ENCODE data around the gene STXBP6. TPM values are rescaled to one million over a fixed set of nuclear protein-coding genes. Genes with fewer than 3 reads are reported as not detected.

STXBP6 gene
- total and polyA plus RNA-seq, 2 of the 13 experiments (the other 11 are each of a cell fraction or from before 2014, with no cell fraction given): 35.3 to 42.8 TPM

- no peak for TF ChIP-seq AKNA (CRISPR knock-in tag; IDR thresholded peaks at IDR 0.05; ENCODE audit: borderline replicate concordance)
- no peak for TF ChIP-seq ZNF883 (CRISPR knock-in tag; IDR thresholded peaks at IDR 0.05; ENCODE audit: not compliant biosample characterization)
- TF ChIP-seq FOXJ3 (CRISPR knock-in tag; IDR thresholded peaks at IDR 0.05; ENCODE audit: borderline replicate concordance): no peak
- no peak for TF ChIP-seq ZMAT3 (CRISPR knock-in tag; conservative IDR thresholded peaks at IDR 0.05)
- TF ChIP-seq THRA (CRISPR knock-in tag; IDR thresholded peaks at IDR 0.05; ENCODE audit: borderline replicate concordance): 0 out of 2 replicates have a peak, but pooled peaks have one; percentile 53
- no peak for TF ChIP-seq POLR2A (IDR thresholded peaks at IDR 0.05; ENCODE audit: insufficient read depth in 1 of 2, low read depth in 2 of 2, low read length in 2 of 2)
- TF ChIP-seq TERF1 (CRISPR knock-in tag; IDR thresholded peaks at IDR 0.05): no peak
- no peak for TF ChIP-seq IKZF4 (CRISPR knock-in tag; IDR thresholded peaks at IDR 0.05; ENCODE audit: borderline replicate concordance, low read depth, not compliant biosample characterization)
- peak; percentile 87 for TF ChIP-seq HDAC2 (CRISPR knock-in tag; IDR thresholded peaks at IDR 0.05)
- TF ChIP-seq ZGPAT (CRISPR knock-in tag; IDR thresholded peaks at IDR 0.05): peak; percentile 66; the same call in 1 of the 2 replicates
- no peak for TF ChIP-seq CREB1 (IDR thresholded peaks at IDR 0.05)
- TF ChIP-seq CREB1 (CRISPR knock-in tag; IDR thresholded peaks at IDR 0.05): no peak
- TF ChIP-seq PAF1 (CRISPR knock-in tag; IDR thresholded peaks at IDR 0.05): no peak
- TF ChIP-seq ZNF710 (CRISPR knock-in tag; IDR thresholded peaks at IDR 0.05; ENCODE audit: borderline replicate concordance): peak; percentile 57; the same call in 1 of the 2 replicates
- TF ChIP-seq RBM22 (optimal IDR thresholded peaks at IDR 0.05; ENCODE audit: low read length): peak; percentile 75
Measured at GRCh38 chr14:24874514-24875202, 175.3 kb downstream of the STXBP6 start (continued).

All from HepG2 (cell line).